Prostate gland (tissue), 2 donors: ENCODE data around the gene B4GALNT3. TPM values are rescaled to one million over a fixed set of nuclear protein-coding genes. Genes with fewer than 3 reads are reported as not detected.

Experiments used
- DNase-seq: peaks from one replicate; pipeline ENCODE4 v3.0.0-alpha.2; 2019; ENCODE audit warnings: low spot score
- H3K27ac ChIP-seq, 2 donors: fragments of 200-600 bp; sonication (generic); 2 replicates each; pipeline ENCODE4 v1.5.1; 2017 to 2019
- H3K27me3 ChIP-seq: fragments of 200-600 bp; sonication (generic); replicated peaks from 2 replicates; pipeline ENCODE4 v1.5.1; 2019; ENCODE audit not compliant: insufficient read depth
- H3K36me3 ChIP-seq, 2 donors: fragments of 200-600 bp; sonication (generic); 1 replicate in 1 of 2; 2 replicates in 1 of 2; pipeline versions ENCODE4 v1.5.1 to v1.8.1; 2017 to 2019
- H3K4me1 ChIP-seq: fragments of 200-600 bp; sonication (generic); replicated peaks from 2 replicates; pipeline ENCODE4 v1.5.1; 2019
- H3K4me3 ChIP-seq, 2 donors: fragments of 200-600 bp; sonication (generic); 2 replicates each; pipeline ENCODE4 v1.5.1; 2017 to 2019
- H3K9me3 ChIP-seq: fragments of 200-600 bp; sonication (generic); 2 replicates; pipeline ENCODE4 v1.5.1; 2017
- POLR2A ChIP-seq: fragments of 450-650 bp; IDR thresholded peaks from one replicate; pipeline ENCODE4 v1.6.1; 2016; ENCODE audit warnings: antibody characterized with exemption, mild to moderate bottlenecking
- POLR2AphosphoS5 ChIP-seq: sonication (generic); formaldehyde crosslinking; IDR thresholded peaks from one replicate; pipeline ENCODE4 v1.6.1; 2017; ENCODE audit warnings: antibody characterized with exemption
- WGBS: methylation state at CpG from one replicate; pipeline ENCODE4 v1.1.5; 2018; 5-methylcytosine and 5-hydroxymethylcytosine counted together
- intact Hi-C: fragments of 100-400 bp; cut with DNase I; formaldehyde crosslinking; loops from one replicate; pipeline ENCODE4 v1.14.2; 2022
- total RNA-seq, 2 donors: library from RNA; depleted of rRNA; stranded (reverse); fragments of >200 nt; gene quantifications; one replicate each; pipeline ENCODE4 v1.1.0, GENCODE V29; 2016
- TF ChIP-seq, protein P1 (sequence below), 4 experiments: fragments of 200-600 bp in 2 of 4; fragments of 450-650 bp in 2 of 4; sonication (generic) in 2 of 4; IDR thresholded peaks; 1 replicate in 3 of 4; 2 replicates in 1 of 4; pipeline ENCODE4 v1.5.1; 2016 to 2019; ENCODE audit warnings: antibody characterized with exemption in 4 of 4, mild to moderate bottlenecking in 2 of 4, moderate library complexity in 2 of 4

The B4GALNT3 gene
- total RNA-seq, 2 donors from 2014 or later, result 7.1 to 16.3 TPM

DNA sequence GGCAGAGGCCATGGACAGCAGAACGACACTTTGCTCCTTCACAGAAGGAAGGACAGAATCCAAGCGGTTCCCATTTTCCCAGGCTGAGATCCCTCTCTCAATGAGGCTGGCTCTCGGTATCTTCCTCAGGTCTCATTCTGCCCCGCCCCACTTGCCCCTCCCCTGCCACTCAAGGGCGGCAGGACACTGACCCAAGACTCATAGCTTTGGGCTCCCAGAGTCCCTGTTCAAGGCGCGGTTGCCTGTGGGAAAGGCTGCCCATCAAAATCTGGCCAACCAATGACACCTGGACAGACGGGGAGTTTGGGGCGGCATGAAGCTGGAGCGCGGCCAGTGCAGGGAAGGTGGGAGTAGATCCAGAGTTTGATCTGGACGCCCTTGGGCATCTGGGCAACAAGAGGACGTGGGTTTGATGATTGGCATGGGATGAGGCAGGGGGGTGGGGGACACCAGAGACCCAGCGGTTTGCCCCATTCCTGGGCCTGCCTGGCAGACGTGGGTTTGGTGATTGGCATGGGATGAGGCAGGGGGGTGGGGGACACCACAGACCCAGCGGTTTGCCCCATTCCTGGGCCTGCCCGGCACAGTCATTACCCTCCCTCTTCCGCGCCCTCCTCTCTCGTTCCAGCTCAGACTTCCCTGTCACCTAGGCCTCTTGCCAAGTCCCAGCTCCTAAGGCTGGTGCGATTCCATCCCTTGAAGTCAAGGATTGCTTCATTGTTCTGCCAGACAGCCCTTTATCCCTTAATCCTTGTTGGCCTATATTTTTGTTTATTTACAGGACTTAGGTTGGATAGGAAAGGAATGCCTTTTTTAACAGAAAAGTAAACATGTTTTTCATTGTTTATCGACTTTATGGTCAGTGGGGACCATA is 111.4 kb downstream of the B4GALNT3 start:
- Histone ChIP-seq H3K36me3 (no peaks in the 10 kb centered on the region), H3K27ac (peak overlapping the region; percentile 82 to 90), H3K4me3 (peak overlapping the region; percentile 46 to 47), H3K27me3 (no peaks in the 10 kb centered on the region), H3K9me3 (no peaks in the 10 kb centered on the region), H3K4me1 (peaks cover 2% of the 10 kb centered on the region)
- TF ChIP-seq POLR2A (no peak), POLR2AphosphoS5 (peak; percentile 62)
- TF ChIP-seq, protein P1, sequence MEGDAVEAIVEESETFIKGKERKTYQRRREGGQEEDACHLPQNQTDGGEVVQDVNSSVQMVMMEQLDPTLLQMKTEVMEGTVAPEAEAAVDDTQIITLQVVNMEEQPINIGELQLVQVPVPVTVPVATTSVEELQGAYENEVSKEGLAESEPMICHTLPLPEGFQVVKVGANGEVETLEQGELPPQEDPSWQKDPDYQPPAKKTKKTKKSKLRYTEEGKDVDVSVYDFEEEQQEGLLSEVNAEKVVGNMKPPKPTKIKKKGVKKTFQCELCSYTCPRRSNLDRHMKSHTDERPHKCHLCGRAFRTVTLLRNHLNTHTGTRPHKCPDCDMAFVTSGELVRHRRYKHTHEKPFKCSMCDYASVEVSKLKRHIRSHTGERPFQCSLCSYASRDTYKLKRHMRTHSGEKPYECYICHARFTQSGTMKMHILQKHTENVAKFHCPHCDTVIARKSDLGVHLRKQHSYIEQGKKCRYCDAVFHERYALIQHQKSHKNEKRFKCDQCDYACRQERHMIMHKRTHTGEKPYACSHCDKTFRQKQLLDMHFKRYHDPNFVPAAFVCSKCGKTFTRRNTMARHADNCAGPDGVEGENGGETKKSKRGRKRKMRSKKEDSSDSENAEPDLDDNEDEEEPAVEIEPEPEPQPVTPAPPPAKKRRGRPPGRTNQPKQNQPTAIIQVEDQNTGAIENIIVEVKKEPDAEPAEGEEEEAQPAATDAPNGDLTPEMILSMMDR (IDR thresholded peaks at IDR 0.05), result no peak
- DNase-seq, result peak; percentile 81
- intact Hi-C loops, result loop anchor here (2.0 to 10.0 kb wide), 5 partner anchors 71 to 1024 kb away; partner anchors contain the start of genes FBXL14, RAD52 and WNK1
- 23% methylated on average over 22 of the region's 22 CpGs for WGBS

DNA sequence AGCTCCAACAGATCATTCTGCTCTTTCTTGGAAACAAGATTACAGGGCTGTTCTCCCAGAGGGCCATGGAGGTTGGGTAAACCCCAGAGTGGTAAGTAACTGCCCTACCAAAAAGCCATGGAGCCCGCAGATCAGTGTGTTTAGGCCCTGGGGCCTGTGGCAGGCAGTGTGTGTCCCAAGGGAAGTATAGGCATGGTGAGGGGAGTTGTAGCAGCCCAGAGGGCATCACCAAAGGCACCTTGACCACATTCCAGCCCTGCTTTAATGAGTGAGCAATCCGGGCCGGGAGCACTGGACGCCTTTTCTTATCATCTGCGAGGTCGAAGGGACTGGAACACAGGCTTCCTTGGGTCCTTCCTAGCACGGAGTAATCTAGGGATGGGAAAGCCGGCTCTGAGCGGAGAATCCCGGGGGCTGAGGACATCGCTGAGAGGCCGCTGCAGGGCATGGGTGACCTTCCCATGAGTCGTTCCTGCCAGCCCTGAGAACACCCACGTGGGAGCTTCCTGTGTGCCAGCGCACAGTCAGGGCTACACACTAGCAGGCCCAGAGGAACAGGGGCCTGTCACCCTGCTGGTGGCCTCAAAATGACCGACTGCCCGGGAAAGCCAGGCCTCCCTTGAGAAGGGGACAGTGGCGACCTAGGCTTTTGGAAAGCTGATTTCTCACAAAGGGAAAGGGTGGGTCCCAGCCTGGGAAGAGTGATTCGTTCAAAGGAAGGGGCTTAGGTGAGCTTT is 112.2 kb downstream of the B4GALNT3 start:
- TF ChIP-seq POLR2AphosphoS5 (no peak), POLR2A (no peak)
- TF ChIP-seq, protein P1 (IDR thresholded peaks at IDR 0.05), result no peak
- peak overlapping the region; percentile 82 to 90 for H3K27ac ChIP-seq
- H3K4me3 ChIP-seq, result no peak overlapping the region
- DNase-seq, result no peak
- 54% methylated on average over 12 of the region's 19 CpGs for WGBS
- H3K27me3 ChIP-seq, result no peaks in the 10 kb centered on the region
- H3K36me3 ChIP-seq, result no peaks in the 10 kb centered on the region
- no peaks in the 10 kb centered on the region for H3K9me3 ChIP-seq
- intact Hi-C loops, result loop anchor here (2.0 to 10.0 kb wide), 5 partner anchors 70 to 1023 kb away; partner anchors contain the start of genes FBXL14, RAD52 and WNK1
- peaks cover 2% of the 10 kb centered on the region for H3K4me1 ChIP-seq

DNA sequence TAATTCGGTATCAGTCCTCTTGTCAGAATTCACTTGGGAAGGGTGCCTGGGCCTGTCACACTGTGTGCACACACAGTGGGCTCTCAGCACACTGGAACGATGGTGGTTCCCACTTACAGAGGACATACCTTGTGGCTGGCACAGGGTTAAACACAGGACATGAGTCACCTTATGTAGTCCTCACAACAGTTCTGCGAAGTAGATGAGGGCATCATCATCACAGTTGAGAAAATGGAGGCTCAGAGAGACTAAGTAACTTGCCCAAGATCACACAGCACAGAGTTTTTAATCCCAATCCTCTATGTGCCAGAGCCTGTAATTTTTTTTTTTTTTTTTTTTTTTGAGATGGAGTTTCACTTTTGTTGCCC is 112.8 kb downstream of the B4GALNT3 start:
- DNase-seq, result no peak
- Histone ChIP-seq H3K4me1 (peaks cover 2% of the 10 kb centered on the region), H3K4me3 (no peak overlapping the region), H3K36me3 (no peaks in the 10 kb centered on the region), H3K9me3 (no peaks in the 10 kb centered on the region), H3K27me3 (no peaks in the 10 kb centered on the region), H3K27ac (peak overlapping the region; percentile 82 to 90)
- intact Hi-C loops, result loop anchor here (5.0 to 10.0 kb wide), 3 partner anchors 70 to 1022 kb away; partner anchors contain the start of gene FBXL14
- TF ChIP-seq, protein P1 (IDR thresholded peaks at IDR 0.05), result no peak
- TF ChIP-seq POLR2A (no peak), POLR2AphosphoS5 (no peak)
- WGBS, result 95% methylated on average over 3 of the region's 3 CpGs

DNA sequence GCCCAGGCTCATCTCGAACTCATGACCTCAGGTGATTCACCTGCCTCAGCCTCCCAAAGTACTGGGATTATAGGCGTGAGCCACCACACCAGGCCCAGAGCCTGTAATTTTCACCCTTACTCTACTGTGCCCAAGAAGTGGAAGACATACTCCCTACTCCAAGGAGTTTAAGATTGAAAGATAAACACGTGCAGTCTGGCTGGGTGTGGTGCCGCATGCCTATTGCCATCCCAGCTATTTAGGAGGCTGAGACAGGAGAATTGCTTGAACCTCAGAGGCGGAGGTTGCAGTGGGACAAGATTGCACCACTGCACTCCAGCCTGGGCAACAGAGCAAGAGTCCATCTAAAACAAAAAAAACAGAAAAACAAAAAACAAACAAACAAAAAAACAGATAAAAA is 113.5 kb downstream of the B4GALNT3 start:
- H3K9me3 ChIP-seq, result no peaks in the 10 kb centered on the region
- H3K4me3 ChIP-seq, result no peak overlapping the region
- H3K36me3 ChIP-seq, result no peaks in the 10 kb centered on the region
- TF ChIP-seq, protein P1 (IDR thresholded peaks at IDR 0.05), result no peak
- TF ChIP-seq POLR2A (no peak), POLR2AphosphoS5 (no peak)
- DNase-seq, result no peak
- intact Hi-C loops, result loop anchor here (5.0 to 10.0 kb wide), 3 partner anchors 69 to 1022 kb away; partner anchors contain the start of gene FBXL14
- H3K27ac ChIP-seq, result no peak overlapping the region
- peaks cover 2% of the 10 kb centered on the region for H3K4me1 ChIP-seq
- H3K27me3 ChIP-seq, result no peaks in the 10 kb centered on the region
- WGBS, result 82% methylated on average over 5 of the region's 5 CpGs
